ENCODE results near the gene EP400.

The EP400 gene

DNA sequence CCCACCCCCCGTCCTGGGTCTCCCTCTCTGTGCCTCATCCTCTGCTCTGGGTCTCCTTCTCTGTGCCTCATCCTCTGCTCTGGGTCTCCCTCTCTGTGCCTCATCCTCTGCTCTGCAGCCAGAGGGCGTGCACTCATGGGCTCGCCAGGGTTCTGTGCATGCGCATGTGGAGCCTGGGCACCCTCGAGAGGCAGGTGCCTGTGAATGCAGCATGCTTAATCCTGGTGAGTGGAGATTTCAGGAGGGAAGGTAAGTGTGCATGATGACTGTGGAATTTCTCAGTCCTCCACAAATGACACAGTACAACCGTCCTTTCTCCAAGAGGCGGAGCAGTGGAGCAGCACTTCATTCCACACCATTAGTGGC is 65.2 kb downstream of the EP400 start:
- H3K4me3 ChIP-seq (ENCODE audit: low read depth, low read length) = no peak overlapping the region
- TF ChIP-seq CTCF (IDR thresholded peaks at IDR 0.05; ENCODE audit: low read depth, low read length) = no peak

GRCh38 chr12:132015686-132016430 is 66.1 kb downstream of the EP400 start:
- no peak for TF ChIP-seq CTCF (IDR thresholded peaks at IDR 0.05; ENCODE audit: low read depth, low read length)
- no peak overlapping the region for H3K4me3 ChIP-seq (ENCODE audit: low read depth, low read length)

DNA sequence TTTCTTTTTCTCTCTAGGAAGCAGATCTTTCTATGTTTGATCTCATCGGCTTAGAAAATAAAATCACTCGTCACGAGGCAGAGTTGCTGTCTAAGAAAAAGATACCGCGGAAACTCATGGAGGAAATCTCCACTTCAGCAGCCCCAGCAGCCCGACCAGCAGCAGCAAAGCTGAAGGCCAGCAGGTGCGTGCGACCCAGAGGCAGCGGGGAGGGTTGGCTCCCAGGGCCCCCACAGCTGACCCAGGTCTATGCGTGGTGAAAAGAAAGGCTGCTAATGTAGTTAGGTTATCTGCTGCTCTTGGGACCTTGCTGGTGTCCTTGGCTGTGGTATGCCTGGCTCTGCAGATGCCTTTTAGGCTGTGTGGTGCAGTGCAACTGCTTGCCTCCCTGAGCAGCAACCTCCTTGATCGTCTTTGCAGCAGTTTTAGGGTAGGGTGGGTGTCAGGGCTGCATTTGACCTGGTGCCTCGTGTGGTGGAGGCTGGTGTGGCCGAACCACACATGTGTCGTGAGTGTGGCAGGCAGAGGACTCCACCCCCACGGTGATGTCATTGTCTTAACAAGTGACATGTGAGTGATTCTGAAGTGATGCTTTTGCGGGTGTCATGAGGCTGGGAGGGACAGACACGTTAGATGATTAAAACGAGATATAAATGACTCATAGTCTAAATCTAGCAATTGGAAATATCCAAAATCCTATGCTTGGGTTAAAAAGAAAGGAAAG is 68.6 kb downstream of the EP400 start:
- no peak overlapping the region for H3K4me3 ChIP-seq (ENCODE audit: low read depth, low read length)
- TF ChIP-seq CTCF (IDR thresholded peaks at IDR 0.05; ENCODE audit: low read depth, low read length) = no peak

DNA sequence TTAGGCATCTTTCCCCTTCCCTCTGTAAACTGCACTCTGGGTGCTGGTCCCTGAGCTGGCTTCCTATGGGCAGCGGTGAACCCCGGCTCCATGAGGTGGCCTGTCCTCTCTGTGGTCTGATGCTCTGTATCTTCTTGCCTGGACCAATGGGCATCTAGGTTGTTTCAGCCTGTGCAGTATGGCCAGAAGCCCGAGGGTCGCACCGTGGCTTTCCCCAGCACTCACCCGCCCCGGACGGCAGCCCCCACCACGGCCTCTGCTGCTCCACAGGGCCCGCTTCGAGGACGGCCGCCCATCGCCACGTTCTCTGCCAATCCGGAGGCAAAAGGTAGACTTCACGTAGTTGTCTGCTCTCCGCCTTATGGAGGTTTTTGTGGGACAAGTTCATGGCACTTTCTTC is 70.1 kb downstream of the EP400 start:
- no peak for TF ChIP-seq CTCF (IDR thresholded peaks at IDR 0.05; ENCODE audit: low read depth, low read length)
- H3K4me3 ChIP-seq (ENCODE audit: low read depth, low read length) = no peak overlapping the region

- H3K4me3 ChIP-seq (ENCODE audit: low read depth, low read length) = no peak overlapping the region
- TF ChIP-seq CTCF (IDR thresholded peaks at IDR 0.05; ENCODE audit: low read depth, low read length) = no peak
These were observed 70.5 kb downstream of the EP400 start for GRCh38 chr12:132020292-132020691.

DNA sequence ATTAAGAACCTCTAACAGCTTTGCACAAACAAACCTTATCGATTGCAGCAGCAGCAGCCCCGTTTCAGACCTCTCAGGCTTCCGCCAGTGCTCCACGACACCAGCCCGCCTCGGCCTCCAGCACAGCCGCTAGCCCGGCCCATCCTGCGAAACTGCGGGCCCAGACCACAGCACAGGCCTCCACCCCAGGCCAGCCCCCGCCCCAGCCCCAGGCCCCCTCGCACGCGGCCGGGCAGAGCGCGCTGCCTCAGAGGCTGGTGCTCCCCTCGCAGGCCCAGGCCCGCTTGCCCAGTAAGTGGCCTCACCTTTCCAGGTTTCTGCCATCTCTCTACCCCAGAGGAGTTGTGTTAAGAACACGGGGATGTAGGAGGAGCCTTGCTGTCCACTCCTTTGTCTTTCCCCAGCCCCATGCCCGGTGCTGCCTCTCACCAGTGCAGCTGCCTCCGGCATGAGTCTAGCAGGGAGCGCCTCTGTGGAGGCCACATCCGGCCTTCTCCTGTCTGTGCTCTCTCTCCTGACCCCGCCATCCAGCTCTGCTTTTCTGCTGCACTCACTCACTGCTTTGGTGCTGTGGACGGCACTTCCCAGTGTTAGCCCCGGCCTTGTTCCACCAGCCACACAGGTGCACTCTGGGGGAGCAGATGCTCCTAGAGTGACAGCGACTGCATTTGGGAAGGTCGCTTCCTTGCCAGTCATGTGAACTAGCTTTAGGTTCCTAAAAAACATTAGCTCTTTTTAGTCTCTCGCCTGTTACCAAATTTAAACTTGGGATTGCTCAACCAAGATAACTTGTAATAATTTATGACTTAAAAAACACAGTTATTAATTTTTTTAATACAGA is 71.5 kb downstream of the EP400 start:
- H3K4me3 ChIP-seq (ENCODE audit: low read depth, low read length) = no peak overlapping the region
- TF ChIP-seq CTCF (IDR thresholded peaks at IDR 0.05; ENCODE audit: low read depth, low read length) = no peak

Measured in WI38 (cell line).